GM18868 (cell line): ENCODE measurements around the gene GRIK4.
A peak's percentile ranks its signal among the peaks of the same experiment; 100 is the strongest.
"Not testable (repeated sequence)": the region's sequence is repeated elsewhere in the genome, so short reads cannot be mapped to it uniquely, and the experiment has no call there.

ENCODE experiments used
- ATAC-seq: cut with Tn5 transposase; IDR thresholded peaks from one replicate; pipeline ENCODE4 v1.9.1; 2021; ENCODE audit warnings: mild to moderate bottlenecking, moderate library complexity; ENCODE audit not compliant: unreplicated experiment

Gene GRIK4

GRCh38 chr11:120599816-120600420 lies 88.4 kb downstream of the GRIK4 start:
- ATAC-seq: no peak

GRCh38 chr11:120601536-120601935 lies 90.0 kb downstream of the GRIK4 start:
- ATAC-seq: no peak

- ATAC-seq: no peak
These were observed 91.5 kb downstream of the GRIK4 start for GRCh38 chr11:120603071-120603470.

- ATAC-seq: peak; percentile 51
These were observed 93.9 kb downstream of the GRIK4 start for GRCh38 chr11:120605469-120605868.

- ATAC-seq: no peak
These were observed 94.9 kb downstream of the GRIK4 start for GRCh38 chr11:120606211-120607010.

- no peak for ATAC-seq
These were observed 96.5 kb downstream of the GRIK4 start for GRCh38 chr11:120608061-120608460.

GRCh38 chr11:120608760-120609211 lies 97.2 kb downstream of the GRIK4 start:
- ATAC-seq: no peak

GRCh38 chr11:120610111-120610510 lies 98.6 kb downstream of the GRIK4 start:
- no peak for ATAC-seq

- ATAC-seq: no peak
These were observed 100.0 kb downstream of the GRIK4 start for GRCh38 chr11:120611581-120611980.

GRCh38 chr11:120612513-120613263 lies 101.1 kb downstream of the GRIK4 start:
- peak; percentile 83 for ATAC-seq

GRCh38 chr11:120613264-120614226 lies 102.0 kb downstream of the GRIK4 start:
- peak; percentile 52 for ATAC-seq

- ATAC-seq: no peak
These were observed 103.8 kb downstream of the GRIK4 start for GRCh38 chr11:120615391-120615790.

GRCh38 chr11:120618399-120618798 lies 106.9 kb downstream of the GRIK4 start:
- no peak for ATAC-seq

GRCh38 chr11:120622189-120622875 lies 110.8 kb downstream of the GRIK4 start:
- ATAC-seq: no peak

- ATAC-seq: not testable (repeated sequence)
These were observed 113.4 kb downstream of the GRIK4 start for GRCh38 chr11:120624992-120625391.

- no peak for ATAC-seq
These were observed 114.0 kb downstream of the GRIK4 start for GRCh38 chr11:120625565-120625964.

GRCh38 chr11:120626791-120627190 lies 115.2 kb downstream of the GRIK4 start:
- no peak for ATAC-seq

GRCh38 chr11:120627327-120628163 lies 116.0 kb downstream of the GRIK4 start:
- ATAC-seq: no peak
